Measurements from ENCODE around the gene HSPA9.

DNA sequence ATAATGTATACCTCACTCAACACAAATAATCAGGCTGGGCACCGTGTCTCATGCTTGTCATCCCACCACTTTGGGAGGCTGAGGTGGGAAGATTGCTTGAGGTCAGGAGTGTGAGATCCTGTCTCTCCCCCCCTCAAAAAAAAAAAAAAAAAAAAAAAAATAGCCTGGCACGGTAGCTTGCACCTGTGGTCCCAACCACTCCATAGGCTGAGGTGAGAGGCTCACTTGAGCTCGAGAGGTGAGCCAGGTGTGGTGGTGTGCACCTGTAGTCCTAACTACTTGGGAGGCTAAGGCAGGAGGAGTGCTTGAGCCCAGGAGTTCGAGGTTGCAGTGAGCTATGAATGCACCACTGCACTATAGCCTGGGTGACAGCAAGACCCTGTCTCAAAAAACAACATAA is 22.5 kb downstream of the HSPA9 start:
- no peak for TF ChIP-seq POLR2A (IDR thresholded peaks at IDR 0.05)
- TF ChIP-seq, protein P1, sequence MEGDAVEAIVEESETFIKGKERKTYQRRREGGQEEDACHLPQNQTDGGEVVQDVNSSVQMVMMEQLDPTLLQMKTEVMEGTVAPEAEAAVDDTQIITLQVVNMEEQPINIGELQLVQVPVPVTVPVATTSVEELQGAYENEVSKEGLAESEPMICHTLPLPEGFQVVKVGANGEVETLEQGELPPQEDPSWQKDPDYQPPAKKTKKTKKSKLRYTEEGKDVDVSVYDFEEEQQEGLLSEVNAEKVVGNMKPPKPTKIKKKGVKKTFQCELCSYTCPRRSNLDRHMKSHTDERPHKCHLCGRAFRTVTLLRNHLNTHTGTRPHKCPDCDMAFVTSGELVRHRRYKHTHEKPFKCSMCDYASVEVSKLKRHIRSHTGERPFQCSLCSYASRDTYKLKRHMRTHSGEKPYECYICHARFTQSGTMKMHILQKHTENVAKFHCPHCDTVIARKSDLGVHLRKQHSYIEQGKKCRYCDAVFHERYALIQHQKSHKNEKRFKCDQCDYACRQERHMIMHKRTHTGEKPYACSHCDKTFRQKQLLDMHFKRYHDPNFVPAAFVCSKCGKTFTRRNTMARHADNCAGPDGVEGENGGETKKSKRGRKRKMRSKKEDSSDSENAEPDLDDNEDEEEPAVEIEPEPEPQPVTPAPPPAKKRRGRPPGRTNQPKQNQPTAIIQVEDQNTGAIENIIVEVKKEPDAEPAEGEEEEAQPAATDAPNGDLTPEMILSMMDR (IDR thresholded peaks at IDR 0.05), result no peak
